AG09309 (cell line): ENCODE measurements around the gene MRPL41.

ENCODE experiments used
- DNase-seq: peaks from one replicate; pipeline ENCODE4 v3.0.0-alpha.2; 2010; ENCODE audit warnings: low read depth
- H3K4me3 ChIP-seq: 2 replicates; pipeline ENCODE4 v1.5.1; 2011; ENCODE audit warnings: mild to moderate bottlenecking, low read depth, low read length, moderate library complexity; ENCODE audit not compliant: control insufficient read depth
- CTCF ChIP-seq: IDR thresholded peaks from 2 replicates; pipeline ENCODE4 v1.5.1; 2011; ENCODE audit warnings: mild to moderate bottlenecking, low read depth, low read length, inconsistent platforms; ENCODE audit not compliant: insufficient read depth, control insufficient read depth; ENCODE audit errors: missing control alignments

MRPL41 gene

GRCh38 chr9:137598943-137599342 lies 47.3 kb downstream of the MRPL41 start:
- DNase-seq, result no peak
- H3K4me3 ChIP-seq, result no peak overlapping the region
- TF ChIP-seq CTCF, result no peak
